ENCODE measurements around the gene CDKN2B.
"Not testable (repeated sequence)": the region's sequence is repeated elsewhere in the genome, so short reads cannot be mapped to it uniquely, and the experiment has no call there.

The CDKN2B gene

DNA sequence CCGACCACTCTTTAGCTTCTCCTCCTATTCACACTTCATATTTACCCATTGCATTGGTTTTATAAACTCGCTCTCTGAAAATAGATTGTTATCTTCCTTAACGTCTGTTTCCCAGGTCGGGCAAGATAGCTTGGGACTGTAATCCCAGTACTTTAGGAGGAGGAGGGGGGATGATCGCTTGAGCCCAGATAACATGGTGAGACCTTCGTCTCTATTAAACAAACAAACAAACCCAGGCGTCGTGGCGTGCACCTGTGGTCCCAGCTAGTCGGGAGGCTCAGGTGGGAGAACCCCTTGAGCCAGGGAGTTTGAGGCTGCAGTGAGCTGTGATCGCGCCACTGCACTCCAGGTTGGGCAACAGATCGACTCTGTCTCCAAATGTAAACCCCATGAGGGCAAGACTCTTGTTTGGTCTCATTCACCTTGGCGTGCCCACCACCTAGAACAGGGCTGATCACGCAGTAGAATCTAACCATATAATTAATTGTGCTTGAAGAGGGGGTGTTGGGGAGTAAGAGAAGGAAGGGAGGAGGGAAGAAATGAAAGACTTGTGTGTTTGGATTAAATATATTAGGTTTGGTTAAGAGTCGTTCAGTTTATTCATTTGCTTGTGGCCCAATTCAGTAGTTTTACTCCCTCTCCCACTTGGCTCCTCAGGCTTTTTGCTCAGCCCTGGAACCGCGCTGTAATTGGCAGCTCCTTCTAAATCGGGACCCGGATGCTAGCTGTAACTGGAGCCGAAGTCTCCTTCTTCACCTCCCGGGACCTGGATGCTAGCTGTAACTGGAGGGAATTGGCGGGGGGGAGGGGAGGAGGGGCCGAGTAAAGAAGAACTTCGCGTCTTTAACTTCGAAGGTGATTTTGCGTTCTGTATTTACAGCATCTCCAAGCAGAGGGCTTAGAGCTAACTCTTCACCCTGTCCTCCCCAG lies 39.8 kb downstream of the CDKN2B start:
- DNase-seq (ENCODE audit: low read depth) = no peak

DNA sequence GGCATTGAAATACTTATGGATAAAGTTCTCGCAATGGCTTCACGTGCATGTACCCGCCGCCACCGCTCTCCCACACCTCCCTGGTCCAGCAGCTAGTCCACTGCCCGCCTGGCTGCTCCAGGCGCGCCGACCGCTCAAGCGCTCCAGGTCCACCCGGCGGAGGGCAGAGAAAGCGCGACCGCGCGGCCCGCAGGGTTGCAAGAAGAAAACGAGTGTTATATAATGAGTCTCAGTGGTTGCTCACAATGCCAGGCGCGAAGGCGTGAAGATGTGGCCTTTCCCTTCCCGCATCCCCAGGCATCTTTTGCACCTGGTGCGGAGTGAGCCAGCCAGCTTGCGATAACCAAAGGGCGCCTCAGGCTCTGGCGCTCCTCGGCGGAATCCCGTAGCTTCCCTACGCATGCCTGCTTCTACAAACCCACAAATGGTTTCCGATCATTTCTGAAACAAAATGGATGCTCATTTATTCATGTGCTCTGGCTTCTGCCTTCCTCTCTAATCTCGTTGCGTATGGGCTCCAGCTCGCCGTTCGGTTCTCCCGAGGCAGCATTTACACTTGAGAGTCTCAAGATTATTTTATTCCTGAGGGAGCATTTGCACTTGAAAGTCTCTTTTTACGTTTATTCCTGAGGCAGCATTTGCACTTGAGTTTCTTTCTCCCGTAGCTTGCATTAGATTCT lies 40.6 kb downstream of the CDKN2B start:
- DNase-seq (ENCODE audit: low read depth) = no peak

DNA sequence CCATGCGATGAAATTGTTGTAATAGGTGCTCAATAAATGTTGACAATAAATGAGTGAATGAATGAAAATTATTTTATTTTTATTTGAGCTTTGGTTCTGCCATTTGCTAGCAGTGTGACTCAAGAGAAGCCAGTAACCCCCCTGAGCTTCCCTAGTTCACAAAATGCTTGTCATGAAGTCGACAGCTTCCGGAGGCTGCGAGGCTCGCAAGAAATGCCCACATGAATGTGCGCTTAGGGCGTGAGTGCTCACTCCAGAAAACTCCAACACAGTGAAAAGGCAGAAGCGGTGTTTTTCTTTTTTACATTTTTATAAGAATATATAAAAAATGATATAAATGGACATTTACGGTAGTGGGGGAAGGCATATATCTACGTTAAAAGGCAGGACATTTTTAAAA lies 41.4 kb downstream of the CDKN2B start:
- no peak for DNase-seq (ENCODE audit: low read depth)

DNA sequence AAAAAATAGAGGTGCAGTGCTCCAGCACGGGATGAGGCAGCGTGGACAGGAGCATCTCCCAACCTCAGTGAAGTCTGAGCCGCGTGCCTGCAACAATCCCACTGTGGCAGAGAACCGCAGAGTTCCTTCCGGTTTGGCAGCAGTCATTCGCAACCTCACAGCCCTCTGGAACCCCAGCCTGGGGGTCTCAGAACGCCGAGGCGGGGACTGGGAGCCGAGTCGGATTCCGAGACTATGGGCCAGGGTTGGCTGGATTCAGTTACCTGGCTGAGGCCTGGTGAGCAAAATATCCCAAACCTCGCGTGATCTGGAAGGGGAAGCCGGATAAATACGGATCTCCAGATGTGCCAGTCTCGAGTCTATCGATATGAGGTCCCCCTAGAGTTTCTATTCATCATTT lies 41.9 kb downstream of the CDKN2B start:
- DNase-seq (ENCODE audit: low read depth) = no peak

DNA sequence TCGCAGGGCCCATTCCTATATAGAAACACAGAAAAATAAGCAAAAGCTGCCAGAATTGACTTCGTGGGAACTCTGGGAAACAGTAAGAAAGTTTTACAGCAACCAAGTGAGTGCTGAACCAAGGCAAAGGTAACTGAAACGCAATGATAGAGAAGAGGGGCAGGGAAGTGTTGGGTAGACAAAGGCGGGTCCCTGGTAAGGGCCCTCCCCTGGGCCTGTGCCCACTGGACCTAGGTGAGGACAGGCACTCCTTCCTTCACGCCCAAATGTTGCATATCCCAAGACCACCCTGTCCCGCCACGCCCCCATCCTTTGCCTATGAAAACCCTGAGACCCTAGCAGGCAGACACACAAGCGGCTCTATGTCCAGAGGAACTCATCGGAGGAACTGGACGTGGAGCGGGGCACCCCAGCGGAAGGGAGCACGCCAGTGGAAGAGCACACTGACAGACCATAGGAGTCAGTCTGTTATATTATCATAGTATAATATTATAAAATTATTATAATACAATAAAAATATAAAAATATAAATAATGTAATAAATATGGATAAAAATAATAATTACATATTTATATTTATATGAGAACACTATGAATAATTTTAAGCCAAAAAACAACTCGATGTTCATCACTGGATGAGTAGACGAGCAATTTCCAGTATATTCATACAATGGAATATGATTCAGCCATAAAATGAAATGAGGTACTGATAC lies 42.8 kb downstream of the CDKN2B start:
- DNase-seq (ENCODE audit: low read depth) = no peak

DNA sequence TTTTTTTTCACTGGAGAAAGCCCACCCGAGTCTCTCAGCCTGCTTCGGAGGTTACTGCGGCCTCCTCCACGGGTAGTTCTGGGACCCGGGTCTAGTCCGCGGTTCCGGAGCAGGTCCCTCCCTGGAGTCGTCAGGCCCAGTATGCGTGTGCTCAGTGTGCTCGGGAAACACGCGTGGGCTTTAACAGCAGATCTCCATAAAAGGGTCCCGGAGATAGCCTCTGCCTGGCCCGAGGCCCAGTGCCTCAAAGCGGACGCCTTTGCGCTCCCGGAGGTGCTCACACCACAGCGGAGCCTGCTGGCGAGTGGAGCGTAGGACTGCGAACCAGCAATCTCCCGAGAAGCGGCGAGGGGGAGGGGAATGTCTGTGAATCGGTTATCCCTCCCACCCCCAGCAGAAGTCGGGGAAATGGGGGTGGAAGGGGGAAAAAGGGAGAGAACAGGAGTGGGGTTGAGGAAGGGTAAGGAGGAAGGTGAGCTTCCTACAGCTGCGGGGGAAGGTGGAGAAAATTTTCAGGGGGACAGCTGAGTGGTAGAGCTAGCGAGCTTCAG lies 43.6 kb downstream of the CDKN2B start:
- no peak for DNase-seq (ENCODE audit: low read depth)

DNA sequence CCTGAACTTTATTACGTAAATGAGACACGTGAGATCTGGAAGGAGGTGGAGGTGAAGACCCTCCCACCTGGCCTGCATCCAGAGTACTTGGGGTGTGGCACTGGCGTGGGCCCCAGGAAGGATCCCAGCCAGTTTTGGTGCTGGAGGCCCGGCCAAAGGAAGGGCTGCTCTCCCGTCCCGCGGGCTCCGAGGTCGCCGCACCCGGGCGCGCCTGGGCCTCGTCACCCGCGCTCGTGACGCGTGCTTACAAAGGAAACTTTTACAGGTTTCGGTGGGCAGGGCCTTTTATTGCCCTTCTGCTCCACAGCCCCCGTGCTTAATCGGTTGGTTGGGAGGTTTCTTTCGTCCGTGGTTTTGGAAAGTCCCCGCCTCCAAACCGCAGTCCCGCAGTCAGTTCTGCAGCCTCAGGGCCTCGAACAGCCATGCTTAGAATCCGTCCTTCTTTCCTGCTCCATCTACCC lies 44.1 kb downstream of the CDKN2B start:
- no peak for DNase-seq (ENCODE audit: low read depth)

DNA sequence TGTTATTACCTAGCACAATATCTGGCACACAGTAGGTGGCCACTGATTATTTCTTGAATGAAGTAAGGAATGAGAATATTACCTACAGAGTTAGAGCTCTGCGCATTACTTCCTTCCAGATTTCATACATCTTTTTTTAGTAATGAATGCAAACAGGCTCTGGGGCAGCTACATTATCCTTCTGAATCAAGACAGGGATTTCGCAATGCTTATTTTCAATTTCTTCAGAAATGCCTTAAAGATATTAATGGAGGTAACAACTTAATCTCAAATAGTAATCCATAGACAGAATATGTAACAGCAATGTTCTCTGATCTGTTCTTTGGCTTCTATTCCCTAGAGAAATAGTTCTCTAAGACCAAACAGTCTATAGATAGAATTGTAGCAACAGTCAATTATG lies 47.5 kb downstream of the CDKN2B start:
- no peak for DNase-seq (ENCODE audit: low read depth)

DNA sequence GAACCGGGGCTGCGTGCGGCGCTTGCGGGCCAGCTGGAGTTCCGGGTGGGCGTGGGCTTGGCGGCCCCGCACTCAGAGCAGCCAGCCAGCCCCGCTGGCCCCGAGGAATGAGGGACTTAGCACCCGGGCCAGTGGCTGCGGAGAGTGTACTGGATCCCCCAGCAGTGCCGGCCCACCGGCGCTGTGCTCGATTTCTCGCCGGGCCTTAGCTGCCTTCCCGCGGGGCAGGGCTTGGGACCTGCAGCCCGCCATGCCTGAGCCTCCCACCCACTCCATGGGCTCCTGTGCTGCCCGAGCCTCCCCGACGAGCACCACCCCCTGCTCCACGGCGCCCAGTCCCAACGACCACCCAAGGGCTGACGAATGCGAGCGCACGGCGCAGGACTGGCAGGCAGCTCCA lies 49.8 kb downstream of the CDKN2B start:
- not testable (repeated sequence) for DNase-seq (ENCODE audit: low read depth)

DNA sequence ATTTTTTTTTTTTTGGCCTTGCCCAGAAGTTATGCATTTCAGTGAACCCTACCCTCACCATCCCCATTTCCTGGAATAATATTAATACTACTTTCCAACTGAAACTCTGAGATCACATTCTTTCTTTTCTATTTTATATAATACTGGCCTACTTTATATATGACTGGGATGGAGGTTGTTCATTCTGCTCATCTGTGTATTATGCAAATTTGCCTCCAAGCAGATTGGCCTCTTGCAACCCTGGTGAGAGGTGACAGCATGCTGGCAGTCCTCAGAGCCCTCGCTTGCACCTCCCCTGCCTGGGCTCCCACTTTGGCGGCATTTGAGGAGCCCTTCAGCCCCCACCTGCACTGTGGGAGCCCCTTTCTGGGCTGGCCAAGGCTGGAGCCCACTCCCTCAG lies 50.3 kb downstream of the CDKN2B start:
- no peak for DNase-seq (ENCODE audit: low read depth)

Data from stimulated activated CD8-positive, alpha-beta memory T cell treated with anti-CD3 and anti-CD28 coated beads, Interleukin-12 subunit alpha, Interleukin-12 subunit beta, amount 100 ng/mL, for 4 hours (primary cell).